Activated naive CD4-positive, alpha-beta T cell treated with anti-CD3 and anti-CD28 coated beads, Interleukin-2, amount 50 U/mL, for 16 hours (primary cell): ENCODE measurements around the gene ADRA2B.
"Not testable (repeated sequence)": the region's sequence is repeated elsewhere in the genome, so short reads cannot be mapped to it uniquely, and the experiment has no call there.

ENCODE experiments used
- DNase-seq: peaks from one replicate; pipeline ENCODE4 v3.0.0-alpha.2; 2020

Gene ADRA2B

DNA sequence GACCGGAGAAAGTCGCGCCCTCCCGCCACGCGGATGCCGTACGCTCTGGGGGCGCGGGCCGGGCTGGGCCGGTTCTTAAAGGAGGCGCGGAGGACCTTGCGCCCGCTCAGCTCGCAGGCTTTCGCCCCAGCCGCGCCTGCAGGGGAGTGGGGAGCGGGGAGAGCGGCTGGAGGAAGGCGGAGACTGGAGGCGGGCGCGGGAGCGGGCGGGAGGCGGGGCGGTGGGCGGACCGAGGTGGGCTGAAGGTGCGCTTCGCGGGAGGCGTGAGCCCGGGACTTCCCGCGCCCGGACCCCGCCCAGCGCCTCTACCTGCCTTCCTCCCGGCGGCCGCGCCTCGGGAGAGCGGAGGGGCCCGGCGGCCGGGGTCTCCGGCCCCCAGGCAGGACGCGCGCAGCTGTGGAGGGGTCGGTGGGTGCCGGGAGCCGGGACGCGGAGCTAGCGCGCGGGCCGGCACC, at the start of gene ADRA2B:
ADRA2B (minus strand) TSS at position 148 of the 455 bp plus-strand sequence. CDS start 422 bp downstream, outside the sequence.
- peak; percentile 78 for DNase-seq

DNA sequence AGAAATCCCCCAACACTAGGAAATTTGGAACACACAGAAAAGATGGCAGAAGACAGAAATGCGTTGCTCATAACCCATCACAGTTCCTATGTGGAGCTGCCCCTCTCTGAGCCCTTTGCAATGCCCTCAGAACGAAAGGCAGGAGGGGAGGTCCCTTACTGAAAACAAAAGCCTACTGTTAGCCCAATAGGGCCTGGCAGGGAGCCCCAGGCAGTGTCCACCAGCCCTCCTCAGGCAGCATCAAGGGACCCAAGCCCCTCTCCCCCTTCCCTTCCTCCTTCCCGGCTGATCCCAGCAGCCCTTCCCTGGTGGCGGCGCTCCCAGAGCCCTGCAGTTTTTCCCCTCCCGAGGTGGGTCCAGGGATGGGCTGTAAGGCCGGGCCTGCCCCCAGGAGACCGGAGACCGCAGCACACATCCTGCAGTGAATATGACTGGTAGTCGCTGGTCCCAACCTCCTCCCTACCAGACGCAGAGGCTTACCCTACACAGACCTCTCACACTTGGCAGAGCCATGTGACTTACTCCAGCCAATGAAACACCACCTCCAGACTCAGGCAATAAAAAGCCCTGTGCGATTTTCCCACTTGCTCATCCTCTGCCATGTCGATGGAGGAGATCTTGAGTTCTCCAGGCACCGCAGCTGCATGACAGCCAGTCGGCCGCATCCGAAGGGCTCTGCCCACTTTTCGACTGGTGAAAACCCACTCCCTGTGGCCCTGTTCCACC, 48.3 kb upstream of the ADRA2B start:
- peak; percentile 42 for DNase-seq

GRCh38 chr2:96163768-96164429, 47.5 kb upstream of the ADRA2B start:
- peak; percentile 86 for DNase-seq

DNA sequence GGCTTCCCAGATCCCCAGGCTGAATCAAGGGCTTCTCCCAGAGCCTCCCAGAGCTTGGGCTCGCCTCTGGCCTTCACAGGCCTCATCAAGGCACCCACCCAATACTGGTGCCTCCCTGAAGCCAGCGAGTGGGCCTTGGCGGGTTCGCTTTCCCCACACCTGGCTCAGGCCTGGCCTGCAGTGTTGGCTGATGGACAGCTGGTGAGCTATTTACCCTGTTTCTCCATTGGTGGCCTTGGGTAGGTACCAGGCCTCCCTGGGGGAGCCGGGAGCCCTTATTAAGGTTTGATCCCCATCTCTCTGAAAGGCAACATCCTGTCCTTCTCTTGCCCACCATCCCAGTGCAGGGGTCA, 47.0 kb upstream of the ADRA2B start:
- DNase-seq: no peak

- DNase-seq: no peak
Observed at GRCh38 chr2:96161898-96162297, 45.5 kb upstream of the ADRA2B start.

DNA sequence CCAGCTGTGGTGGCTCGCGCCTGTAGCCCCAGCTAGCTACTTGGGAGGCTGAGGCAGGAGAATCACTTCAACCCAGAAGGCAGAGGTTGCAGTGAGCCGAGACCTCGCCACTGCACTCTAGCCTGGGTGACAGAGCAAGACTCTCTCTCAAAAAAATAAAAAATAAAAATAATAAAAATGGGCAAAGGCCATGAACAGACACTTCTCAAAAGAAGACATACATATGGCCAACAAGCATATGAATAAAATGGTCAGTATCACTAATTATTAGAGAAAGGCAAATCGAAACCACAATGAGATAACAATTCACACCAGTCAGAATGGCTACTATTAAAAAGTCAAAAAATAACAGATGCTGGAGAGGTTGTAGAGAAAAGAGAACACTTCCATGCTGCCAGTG, 44.0 kb upstream of the ADRA2B start:
- DNase-seq: not testable (repeated sequence)

DNA sequence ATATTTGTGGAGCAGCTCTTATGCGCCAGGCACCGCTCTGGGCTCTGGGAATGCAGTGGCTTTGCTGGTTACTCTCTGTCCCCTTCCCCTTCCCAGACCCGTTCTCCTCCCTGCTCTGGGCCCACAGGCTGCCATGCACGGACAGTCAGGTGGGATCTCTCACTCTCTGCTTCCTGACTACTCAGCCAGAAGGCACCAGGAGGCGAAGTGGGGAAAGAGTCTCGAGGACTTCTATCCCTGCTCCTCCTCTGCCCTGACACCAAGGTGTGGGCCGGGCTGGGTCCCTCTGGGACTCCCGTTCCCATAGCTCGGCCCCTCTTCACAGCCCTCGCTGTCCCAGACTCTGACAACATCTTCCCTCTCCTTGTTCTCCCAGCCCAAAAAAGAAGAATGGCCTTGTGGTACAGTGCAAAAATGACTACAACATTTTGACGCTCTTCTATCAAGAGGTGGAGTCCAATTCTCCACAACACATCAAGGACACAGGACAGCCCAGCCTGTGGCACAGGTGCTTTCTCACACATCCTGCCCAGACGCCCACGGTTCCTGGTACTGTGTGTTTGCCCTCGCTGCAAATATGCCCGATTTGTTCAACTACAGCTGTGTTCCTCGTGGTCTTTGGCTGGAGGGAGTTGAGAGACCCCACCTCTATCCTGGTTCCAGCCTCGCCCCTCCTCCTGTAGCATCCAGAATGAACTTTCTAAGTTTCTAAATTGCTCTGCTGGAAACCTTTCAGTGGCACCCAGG, 42.9 kb upstream of the ADRA2B start:
- peak; percentile 52 for DNase-seq

GRCh38 chr2:96158554-96158940, 42.2 kb upstream of the ADRA2B start:
- no peak for DNase-seq

DNA sequence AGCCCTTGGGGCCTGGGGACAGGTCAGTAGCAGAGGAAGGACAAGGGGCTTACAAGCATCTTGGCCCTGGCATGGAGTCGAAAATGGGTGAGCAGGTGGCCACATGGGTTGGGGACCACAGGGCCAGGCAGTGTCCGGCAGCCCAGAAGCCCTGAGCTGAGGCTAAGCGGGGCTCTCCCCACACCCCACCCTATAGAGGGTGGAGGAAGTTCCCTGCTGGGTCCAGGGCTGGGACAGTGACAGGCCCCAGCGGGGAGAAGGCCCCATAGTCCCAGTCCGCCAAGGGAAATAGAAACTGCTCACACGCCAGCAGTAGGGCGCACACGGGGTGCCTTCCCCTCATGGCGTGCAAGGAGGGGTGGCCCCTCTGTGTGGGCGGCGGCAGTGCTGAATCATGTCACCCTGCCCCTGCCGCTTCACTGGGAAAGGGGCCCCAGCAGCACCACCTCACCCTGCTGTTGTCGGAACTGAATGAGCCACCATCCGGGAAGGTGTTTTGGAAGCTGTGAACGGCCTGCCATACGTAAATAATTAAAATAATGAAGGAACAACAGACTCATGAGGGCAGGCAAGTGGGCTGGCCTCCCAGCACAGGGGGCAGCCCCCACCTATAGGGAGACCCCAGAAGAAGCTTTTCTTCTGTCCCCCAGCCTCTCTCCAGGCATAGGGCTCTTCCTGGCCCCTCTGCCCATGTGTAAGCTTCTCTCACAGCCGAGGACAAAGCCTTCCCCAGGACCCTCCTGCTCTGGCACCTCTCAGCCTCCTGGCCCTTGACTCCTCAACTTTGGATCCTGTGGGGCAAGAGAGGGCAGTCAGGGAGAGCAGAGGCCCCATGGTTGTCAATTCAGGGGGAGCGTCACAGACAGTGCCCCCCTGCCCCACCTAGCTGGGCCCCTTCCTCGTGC, 41.5 kb upstream of the ADRA2B start:
- DNase-seq: peak; percentile 98

DNA sequence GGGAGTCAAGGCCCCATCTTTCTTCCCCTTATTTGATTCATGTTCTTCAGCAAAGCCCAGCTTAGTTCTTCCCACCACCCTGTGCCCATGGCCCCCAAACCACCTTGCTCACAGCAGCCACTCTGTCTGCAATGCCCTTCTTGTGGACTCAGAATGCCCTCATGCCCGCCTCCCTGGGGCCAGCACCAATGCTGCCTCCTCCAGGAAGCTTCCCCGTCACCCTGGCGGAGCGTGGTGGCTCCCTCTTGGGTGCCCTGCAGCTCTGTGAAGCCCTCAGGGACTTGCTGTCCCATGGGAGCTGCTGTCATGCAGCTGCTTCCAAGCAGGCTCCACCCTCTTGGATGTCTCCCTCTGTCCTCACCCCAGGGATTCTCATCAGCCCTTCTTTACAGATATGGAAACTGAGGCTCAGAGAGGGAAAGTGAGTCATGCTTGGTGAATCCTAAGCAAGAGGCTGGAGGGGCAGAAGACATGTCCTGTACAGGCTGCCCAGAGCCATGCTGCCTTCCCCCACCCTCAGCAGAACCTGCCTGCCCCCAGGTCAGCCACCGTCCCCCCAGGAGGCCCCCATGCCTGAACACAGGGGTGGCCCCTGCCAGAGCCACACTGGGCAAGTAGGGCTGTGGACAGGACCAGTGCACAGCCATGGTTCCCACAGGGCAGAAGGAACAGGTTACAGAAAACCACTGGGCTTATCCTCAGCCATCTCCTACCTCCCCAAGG, 40.7 kb upstream of the ADRA2B start:
- DNase-seq: no peak

DNA sequence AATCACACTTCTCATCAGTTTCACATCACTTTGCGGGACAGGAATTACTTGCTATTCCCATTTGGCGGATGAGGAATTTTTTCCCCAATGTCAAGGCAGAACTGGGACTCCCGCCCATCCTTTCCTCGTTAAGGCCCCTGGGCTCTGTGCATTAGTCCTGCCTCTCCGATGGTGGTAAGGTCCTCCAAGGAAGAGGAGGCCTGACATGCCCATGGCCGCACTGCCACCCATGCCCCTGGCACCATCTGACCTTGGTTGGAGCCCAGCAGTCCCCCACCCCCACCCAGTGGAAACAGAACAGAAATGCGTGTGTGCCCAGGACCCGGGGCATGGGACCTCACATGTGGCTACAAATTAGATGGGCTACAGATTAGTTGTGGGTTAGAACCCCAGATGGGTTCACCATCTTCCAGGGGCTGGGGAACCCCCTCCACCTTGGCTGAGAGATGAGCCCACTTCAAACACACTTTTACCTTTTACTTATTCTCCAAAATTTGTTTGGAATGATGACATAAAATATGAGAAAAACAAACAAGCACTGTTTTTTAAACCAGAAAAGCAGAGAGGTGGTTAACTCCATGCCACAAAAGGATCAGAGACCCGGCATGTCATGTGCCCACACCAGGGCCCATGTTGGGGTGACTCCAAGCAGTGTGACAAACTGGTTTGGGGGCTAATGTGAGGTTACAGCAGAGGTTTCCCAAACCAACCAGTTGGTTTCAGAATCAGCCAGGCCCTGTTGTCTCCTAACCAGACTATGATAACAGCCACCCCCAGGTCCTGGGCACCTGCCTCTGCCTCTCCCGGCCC, 39.8 kb upstream of the ADRA2B start:
- peak; percentile 38 for DNase-seq

DNA sequence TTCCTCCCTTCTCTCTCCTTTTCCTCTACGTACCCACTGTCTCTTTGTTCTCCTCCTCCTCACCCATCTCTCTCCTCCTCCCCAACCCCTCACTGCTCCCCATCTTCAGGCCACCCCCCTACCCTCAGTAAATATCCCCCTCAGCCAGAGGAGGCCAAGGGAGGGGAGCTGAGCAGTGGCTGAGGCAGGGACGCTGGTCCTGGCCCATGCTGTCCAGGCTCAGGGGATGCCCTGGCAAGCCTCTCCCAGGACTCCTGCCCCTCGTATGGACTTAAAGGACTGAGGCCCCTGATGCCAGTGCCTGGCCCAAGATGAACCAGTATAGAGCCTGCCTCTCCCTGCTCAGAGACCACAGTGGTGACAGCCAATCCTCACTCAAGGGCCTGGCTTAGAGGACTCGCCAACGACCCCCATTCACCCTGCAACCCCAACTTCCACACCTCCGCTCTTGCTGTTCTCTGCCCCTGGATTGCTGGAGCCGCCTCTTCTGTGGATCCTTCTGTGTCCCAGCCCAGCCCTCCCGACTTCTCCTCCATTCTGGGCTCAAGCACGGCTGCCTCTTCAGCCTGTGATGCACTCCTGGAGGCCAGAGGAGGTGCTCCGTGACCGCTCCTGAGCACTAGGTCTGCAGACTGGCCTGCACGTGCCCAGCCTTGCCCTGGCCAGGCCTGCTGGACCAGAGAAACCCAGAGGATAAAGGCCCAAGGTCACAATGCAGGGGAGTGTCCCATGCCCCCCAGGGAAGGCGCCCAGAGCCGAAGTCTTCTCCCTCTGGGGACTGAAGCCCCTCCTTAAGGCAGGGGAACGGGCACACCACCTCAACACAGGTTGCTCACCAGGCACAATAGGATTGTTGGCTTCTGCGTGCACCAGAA, 38.4 kb upstream of the ADRA2B start:
- no peak for DNase-seq

GRCh38 chr2:96153991-96154431, 37.6 kb upstream of the ADRA2B start:
- DNase-seq: no peak

GRCh38 chr2:96153291-96153713, 36.9 kb upstream of the ADRA2B start:
- no peak for DNase-seq

DNA sequence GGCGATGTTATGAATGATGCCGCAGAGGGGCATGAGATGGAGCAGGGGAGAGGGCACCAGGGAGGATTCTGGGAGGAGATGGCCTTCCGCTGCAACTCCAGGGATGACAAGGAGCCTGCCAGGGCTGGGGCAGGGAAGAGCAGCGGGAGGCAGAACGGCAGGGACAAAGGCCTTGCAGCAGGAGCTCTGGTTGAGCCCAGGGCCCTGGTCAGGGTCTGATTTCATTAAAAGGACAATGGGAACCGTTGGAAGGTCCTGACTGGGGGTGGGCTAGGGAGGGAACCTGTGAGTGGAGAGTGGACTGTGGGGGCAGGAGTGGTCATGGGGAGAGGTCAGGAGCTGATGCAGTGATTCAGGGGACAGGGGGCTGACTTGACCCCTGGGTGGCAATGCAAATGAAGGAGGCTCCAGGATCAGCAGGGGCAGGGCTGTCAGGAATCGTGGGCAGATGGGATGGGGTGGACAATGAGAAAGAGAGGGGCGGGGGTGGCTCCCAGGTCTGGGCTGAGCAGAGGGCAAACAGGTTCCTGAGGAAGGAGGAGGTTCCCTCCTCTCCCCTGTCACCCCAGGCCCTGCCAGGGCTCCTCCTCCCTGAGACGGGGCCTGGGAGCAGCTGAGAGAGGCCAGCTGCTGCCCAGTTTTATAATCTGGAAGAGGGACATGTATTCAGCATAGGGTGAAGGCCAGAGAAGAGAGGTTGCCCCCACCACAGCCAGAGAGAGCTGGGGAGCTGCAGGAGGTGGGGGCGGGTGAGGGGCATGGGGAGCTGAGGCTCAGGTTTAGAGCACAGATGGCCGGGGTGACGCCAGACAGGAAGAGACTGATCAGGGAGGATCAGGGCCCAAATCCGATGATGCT, 36.2 kb upstream of the ADRA2B start:
- no peak for DNase-seq

GRCh38 chr2:96151595-96152303, 35.4 kb upstream of the ADRA2B start:
- no peak for DNase-seq

DNA sequence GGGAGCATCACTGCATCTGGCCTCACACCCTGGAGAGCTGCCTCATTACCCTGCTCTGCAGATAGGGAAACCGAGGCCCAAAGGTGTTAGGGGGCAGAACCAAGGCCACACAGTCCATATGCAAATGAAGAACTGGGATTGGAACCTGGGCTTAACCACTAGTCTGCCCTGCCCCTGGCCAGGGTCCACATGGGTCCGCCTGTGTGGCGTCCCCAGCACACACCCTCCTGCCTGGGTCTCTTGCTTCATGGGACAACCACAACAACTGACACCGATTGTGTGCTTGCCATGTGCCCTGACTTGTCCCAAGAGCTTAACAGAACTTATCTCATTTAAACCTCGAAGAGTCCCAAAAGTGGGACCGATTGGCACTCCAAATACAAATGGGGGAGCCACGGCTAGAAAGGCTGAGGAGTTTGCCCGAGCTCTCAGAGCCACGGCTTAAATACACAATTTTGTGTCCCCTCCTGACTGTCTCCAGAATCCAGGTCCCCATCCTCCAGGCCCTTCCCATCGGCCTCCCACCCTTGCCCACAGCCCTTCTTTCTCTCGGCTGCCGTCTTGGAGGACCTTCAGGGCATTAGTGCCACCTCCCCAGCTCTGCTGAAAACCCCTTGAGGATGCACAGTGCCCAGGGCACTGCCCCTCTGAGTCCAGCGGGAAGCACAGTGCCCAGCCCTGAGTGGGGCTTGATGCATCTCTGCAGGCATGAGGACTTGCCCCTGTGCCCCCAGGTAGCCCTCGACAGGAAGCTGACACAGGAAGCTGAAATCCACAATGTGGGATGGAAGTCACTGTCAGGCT, 34.6 kb upstream of the ADRA2B start:
- DNase-seq: no peak
